Lower lobe of right lung (tissue), 2 donors: Measurements from ENCODE around the gene NEURL4. TPM values are rescaled to one million over a fixed set of nuclear protein-coding genes. Genes with fewer than 3 reads are reported as not detected.
A peak's percentile ranks its signal among the peaks of the same experiment; 100 is the strongest.
"Not testable (repeated sequence)": the region's sequence is repeated elsewhere in the genome, so short reads cannot be mapped to it uniquely, and the experiment has no call there.

Source experiments
- ATAC-seq, 2 donors: fragments of 200-7000 bp; cut with Tn5 transposase; one replicate each; pipeline ENCODE4 v1.9.1; 2020 to 2022; ENCODE audit warnings: mild to moderate bottlenecking in 2 of 2, moderate library complexity in 2 of 2
- DNase-seq: peaks from one replicate; pipeline ENCODE4 v3.0.0-alpha.2; 2020
- H3K27ac ChIP-seq: fragments of 200-600 bp; one replicate; pipeline ENCODE4 v1.8.0; 2022
- H3K27me3 ChIP-seq: fragments of 200-600 bp; one replicate; pipeline ENCODE4 v1.8.0; 2022; ENCODE audit warnings: low read depth
- H3K36me3 ChIP-seq: fragments of 200-600 bp; one replicate; pipeline ENCODE4 v1.8.0; 2022; ENCODE audit warnings: mild to moderate bottlenecking
- H3K4me1 ChIP-seq: fragments of 200-600 bp; one replicate; pipeline ENCODE4 v1.8.0; 2022
- H3K4me3 ChIP-seq: fragments of 200-600 bp; one replicate; pipeline ENCODE4 v1.8.0; 2022; ENCODE audit warnings: mild to moderate bottlenecking
- H3K9me3 ChIP-seq: fragments of 200-600 bp; one replicate; pipeline ENCODE4 v1.8.0; 2022
- CTCF ChIP-seq: fragments of 200-600 bp; IDR thresholded peaks from one replicate; pipeline ENCODE4 v1.8.0; 2022; ENCODE audit warnings: antibody characterized with exemption, mild to moderate bottlenecking
- intact Hi-C: fragments of 100-400 bp; cut with DNase I; formaldehyde crosslinking; loops from one replicate; pipeline ENCODE4 v1.11.0; 2022
- long read RNA-seq: library from polyadenylated mRNA; unstranded; transcript quantifications from one replicate; pipeline ENCODE4 v2.0.0, GENCODE V29; 2021
- total RNA-seq: library from RNA; stranded (reverse); fragmentation: NEBNext Ultra II Directional; extraction: Animal tissue kit (Norgen Biotek cat#: 25700); gene quantifications from one replicate; pipeline ENCODE4 v1.2.1, GENCODE V29; 2021
- donor health status: DM: no; HTN: yes; CAD: no; lungs with severe emphysema.

Gene NEURL4
- 35.2 TPM for total RNA-seq
- long read RNA-seq, partial matches to known transcripts = 17 of 24 reads
- long read RNA-seq, other reads (novel, unspliced or antisense) = 7 of 24 reads

DNA sequence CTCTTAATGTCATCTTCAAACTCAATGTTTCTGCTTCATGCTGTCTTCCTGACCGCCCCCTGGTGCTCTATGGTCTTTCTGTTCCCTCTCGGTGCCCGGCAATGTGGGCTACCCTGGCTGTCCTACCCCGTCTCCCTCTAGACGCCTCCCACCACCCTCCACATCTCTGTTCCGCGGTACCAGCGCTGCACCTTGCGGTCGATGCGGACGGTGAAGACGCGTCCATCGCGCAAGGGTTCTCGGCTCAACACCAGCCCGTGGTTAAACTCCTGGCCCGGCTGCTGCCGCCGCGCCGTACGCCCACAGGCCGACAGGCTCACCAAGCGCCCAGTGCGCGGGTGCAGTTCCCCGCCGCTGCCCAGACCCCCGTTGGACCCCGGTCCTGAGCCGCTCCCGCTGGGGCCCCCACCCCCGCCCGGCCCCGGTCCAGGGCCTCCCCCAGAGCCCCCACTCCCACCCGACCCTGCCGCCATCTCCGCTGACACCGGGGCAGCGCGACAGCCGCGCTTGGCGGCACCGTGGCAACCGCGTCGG is at the start of gene NEURL4:
Gene NEURL4, minus strand, starts transcription at position 496 of the 534 bp plus-strand sequence. Its CDS starts 23 bp downstream, at position 473.
- Histone ChIP-seq H3K27ac (peak within 1 kb of the TSS; percentile 89), H3K4me1 (peaks cover 22% of the 10 kb centered on the region), H3K27me3 (no peaks in the 10 kb centered on the region), H3K9me3 (no peaks in the 10 kb centered on the region), H3K4me3 (peak within 1 kb of the TSS; percentile 90), H3K36me3 (peaks cover 29% of the 10 kb centered on the region)
- intact Hi-C loops = no loop called here
- DNase-seq (peak; percentile 64), ATAC-seq (peak; percentile 6 to 38)
- TF ChIP-seq CTCF = no peak

DNA sequence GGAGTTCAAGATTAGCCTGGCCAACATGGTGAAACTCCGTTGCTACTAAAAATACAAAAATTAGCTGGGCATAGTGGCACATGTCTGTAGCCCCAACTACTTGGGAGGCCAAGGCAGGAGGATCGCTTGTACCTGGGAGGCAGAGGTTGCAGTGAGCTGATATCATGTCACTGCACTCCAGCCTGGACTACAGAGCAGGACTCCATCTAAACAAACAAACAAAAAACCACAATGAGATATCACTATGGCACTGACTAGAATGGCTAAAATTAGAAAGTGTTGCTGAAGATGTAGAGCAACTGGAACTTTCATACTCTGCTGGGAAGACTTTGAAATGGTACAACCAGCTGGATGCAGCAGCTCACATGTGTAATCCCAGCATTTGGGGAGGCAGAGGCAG is 45.2 kb upstream of the NEURL4 start:
- Histone ChIP-seq H3K27ac (no peak overlapping the region), H3K36me3 (no peaks in the 10 kb centered on the region), H3K27me3 (no peaks in the 10 kb centered on the region), H3K4me3 (no peak overlapping the region), H3K4me1 (no peaks in the 10 kb centered on the region), H3K9me3 (no peaks in the 10 kb centered on the region)
- intact Hi-C loops = no loop called here
- no peak for TF ChIP-seq CTCF
- DNase-seq (no peak), ATAC-seq (no peak)

DNA sequence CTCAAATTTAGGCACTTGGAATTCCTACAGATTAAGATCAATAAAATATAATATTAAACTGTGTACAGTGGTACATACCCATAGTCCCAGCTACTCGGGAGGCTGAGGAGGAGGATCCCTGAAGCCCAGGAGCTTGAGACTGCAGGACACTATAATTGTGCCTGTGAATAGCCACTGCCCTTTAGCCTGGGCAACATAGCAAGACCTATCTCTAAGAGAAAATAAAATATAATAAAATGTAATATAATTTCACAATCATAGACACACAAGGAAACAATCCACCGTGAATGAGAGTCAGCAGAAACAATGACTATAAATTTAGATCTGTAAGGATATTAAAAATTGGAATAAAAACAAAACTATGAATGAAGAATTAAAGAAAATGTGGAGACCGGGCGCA is 41.7 kb upstream of the NEURL4 start:
- ATAC-seq = no peak
- Histone ChIP-seq H3K4me1 (no peaks in the 10 kb centered on the region), H3K27ac (no peak overlapping the region), H3K4me3 (no peak overlapping the region), H3K9me3 (no peaks in the 10 kb centered on the region), H3K36me3 (no peaks in the 10 kb centered on the region), H3K27me3 (no peaks in the 10 kb centered on the region)
- TF ChIP-seq CTCF = no peak
- intact Hi-C loops = no loop called here
- DNase-seq = no peak

DNA sequence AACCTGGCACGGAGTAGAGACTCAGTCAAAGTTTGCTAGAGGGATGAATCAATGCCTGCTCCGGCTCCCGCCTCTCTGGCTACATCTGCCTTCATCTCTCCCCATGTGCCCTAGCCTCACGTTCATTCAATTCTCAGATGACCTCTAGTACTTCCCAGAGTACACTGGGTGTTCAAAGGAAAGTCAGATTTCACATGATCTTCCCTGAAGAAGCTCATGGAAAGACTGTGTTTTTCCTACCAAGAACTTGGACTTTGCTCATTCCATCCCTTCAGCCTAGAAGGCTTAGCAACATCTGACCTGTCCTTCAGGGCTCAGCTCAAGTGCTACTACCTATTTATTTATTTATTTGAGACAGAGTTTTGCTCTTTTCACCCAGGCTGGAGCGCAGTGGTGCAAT is 40.7 kb upstream of the NEURL4 start:
- Histone ChIP-seq H3K4me3 (no peak overlapping the region), H3K36me3 (no peaks in the 10 kb centered on the region), H3K4me1 (no peaks in the 10 kb centered on the region), H3K27me3 (no peaks in the 10 kb centered on the region), H3K27ac (no peak overlapping the region), H3K9me3 (no peaks in the 10 kb centered on the region)
- TF ChIP-seq CTCF = no peak
- no peak for ATAC-seq
- DNase-seq = no peak
- intact Hi-C loops = no loop called here

- H3K4me3 ChIP-seq, DNase-seq, intact Hi-C loops, ATAC-seq, H3K9me3 ChIP-seq, H3K36me3 ChIP-seq, H3K27ac ChIP-seq, H3K27me3 ChIP-seq, H3K4me1 ChIP-seq: not testable (repeated sequence)
Observed at GRCh38 chr17:7368599-7368994, 39.5 kb upstream of the NEURL4 start.

DNA sequence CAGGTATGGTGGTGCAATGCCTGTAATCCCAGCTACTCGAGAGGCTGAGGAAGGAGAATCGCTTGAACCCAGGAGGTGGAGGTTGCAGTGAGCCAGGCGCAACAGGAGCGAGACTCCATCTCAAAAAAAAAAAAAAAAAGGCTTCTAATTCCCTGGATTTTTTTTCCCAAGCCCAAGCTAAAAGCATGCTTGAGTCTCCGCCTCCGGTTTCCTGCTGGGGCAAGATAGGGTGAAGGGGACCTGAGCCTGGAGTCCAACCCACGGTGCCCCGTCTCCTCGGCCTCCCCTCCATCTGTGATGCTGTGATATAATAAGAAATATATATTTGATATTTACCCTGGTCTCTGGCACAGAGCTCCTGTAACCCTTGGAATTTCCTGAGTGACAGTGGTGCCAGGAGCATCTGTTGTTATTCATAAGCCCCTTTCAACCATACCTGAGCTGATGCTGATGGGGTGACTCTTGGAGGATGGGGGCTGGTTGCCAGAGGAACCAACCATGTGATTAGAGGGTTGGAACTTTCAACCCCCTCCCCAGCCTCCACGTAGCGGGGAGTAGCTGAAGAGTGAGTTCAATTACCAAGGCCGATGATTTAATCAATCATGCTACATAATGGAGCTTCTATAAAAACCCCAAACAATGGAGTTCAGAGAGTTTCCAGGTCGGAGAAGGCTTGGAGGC is 38.9 kb upstream of the NEURL4 start:
- no peaks in the 10 kb centered on the region for H3K4me1 ChIP-seq
- no peaks in the 10 kb centered on the region for H3K27me3 ChIP-seq
- DNase-seq (no peak), ATAC-seq (no peak)
- intact Hi-C loops = no loop called here
- TF ChIP-seq CTCF = no peak
- no peak overlapping the region for H3K4me3 ChIP-seq
- H3K27ac ChIP-seq = no peak overlapping the region
- H3K9me3 ChIP-seq = no peaks in the 10 kb centered on the region
- H3K36me3 ChIP-seq = no peaks in the 10 kb centered on the region
